Nephron (organoid): ENCODE results near the gene BLOC1S3.

Source experiments
- H3K27ac Mint-ChIP-seq, 3 experiments: 2 replicates each; pipeline ENCODE4 v1.8.0; 2020; ENCODE audit warnings: mixed read lengths in 3 of 3, mild to moderate bottlenecking in 2 of 3, moderate library complexity in 1 of 3
- H3K27me3 Mint-ChIP-seq: 2 replicates; pipeline ENCODE4 v1.8.0; 2021; ENCODE audit warnings: low read depth, mild to moderate bottlenecking, moderate library complexity, mixed read lengths
- H3K36me3 Mint-ChIP-seq: 2 replicates; pipeline ENCODE4 v1.8.0; 2020; ENCODE audit warnings: low read depth, mixed read lengths
- H3K4me1 Mint-ChIP-seq: 2 replicates; pipeline ENCODE4 v1.8.0; 2020; ENCODE audit warnings: mixed read lengths
- H3K4me3 Mint-ChIP-seq, 3 experiments: 2 replicates each; pipeline ENCODE4 v1.8.0; 2020; ENCODE audit warnings: mild to moderate bottlenecking in 3 of 3, mixed read lengths in 3 of 3, moderate library complexity in 2 of 3
- H3K9me3 Mint-ChIP-seq: 2 replicates; pipeline ENCODE4 v1.8.0; 2020; ENCODE audit warnings: mixed read lengths
- TF ChIP-seq, protein P1 (sequence below), 3 experiments: fragments of 200-600 bp; sonication (generic); IDR thresholded peaks; one replicate each; pipeline ENCODE4 v1.5.0; 2021; ENCODE audit warnings: antibody characterized with exemption in 3 of 3; ENCODE audit not compliant: unreplicated experiment in 3 of 3

BLOC1S3 gene

DNA sequence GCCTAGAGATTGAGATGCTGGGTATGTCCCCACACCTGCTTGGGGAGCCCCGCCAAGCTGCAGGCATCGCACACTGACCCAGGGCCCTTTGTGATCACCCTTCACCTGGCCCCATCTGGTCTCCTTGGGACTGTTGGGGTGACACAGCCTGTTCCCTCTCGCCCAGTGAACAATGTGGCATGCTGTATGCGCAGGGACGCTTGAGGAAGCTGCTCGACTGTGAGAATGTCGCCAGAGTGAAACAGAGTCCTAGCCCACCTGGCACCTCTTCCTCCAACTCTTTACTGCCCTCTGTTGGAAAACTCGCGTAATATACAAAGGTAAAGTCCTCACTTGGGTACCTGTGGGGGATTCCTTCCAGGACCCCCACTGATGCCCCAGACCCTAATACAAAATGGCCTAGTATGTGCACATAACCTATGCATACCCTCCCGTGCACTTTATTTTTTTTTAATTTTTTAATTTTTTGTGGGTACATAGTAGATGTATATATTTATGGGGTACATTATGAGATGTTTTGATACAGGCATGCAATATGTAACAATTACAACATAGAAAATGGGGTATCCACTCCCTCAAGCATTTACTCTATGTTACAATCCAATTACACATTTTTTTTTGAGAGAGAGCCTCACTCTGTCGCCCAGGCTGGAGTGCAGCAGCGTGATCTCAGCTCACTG lies 9.0 kb downstream of the BLOC1S3 start:
- no peaks in the 10 kb centered on the region for H3K4me1 Mint-ChIP-seq
- H3K4me3 Mint-ChIP-seq, result no peak overlapping the region
- H3K9me3 Mint-ChIP-seq, result no peaks in the 10 kb centered on the region
- no peak overlapping the region for H3K27ac Mint-ChIP-seq
- H3K27me3 Mint-ChIP-seq, result peaks cover 3% of the 10 kb centered on the region
- TF ChIP-seq, protein P1, sequence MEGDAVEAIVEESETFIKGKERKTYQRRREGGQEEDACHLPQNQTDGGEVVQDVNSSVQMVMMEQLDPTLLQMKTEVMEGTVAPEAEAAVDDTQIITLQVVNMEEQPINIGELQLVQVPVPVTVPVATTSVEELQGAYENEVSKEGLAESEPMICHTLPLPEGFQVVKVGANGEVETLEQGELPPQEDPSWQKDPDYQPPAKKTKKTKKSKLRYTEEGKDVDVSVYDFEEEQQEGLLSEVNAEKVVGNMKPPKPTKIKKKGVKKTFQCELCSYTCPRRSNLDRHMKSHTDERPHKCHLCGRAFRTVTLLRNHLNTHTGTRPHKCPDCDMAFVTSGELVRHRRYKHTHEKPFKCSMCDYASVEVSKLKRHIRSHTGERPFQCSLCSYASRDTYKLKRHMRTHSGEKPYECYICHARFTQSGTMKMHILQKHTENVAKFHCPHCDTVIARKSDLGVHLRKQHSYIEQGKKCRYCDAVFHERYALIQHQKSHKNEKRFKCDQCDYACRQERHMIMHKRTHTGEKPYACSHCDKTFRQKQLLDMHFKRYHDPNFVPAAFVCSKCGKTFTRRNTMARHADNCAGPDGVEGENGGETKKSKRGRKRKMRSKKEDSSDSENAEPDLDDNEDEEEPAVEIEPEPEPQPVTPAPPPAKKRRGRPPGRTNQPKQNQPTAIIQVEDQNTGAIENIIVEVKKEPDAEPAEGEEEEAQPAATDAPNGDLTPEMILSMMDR (IDR thresholded peaks at IDR 0.05; ENCODE audit: unreplicated experiment in 3 of 3), result peak; percentile 57 to 63 (median 59)
- H3K36me3 Mint-ChIP-seq, result no peaks in the 10 kb centered on the region

DNA sequence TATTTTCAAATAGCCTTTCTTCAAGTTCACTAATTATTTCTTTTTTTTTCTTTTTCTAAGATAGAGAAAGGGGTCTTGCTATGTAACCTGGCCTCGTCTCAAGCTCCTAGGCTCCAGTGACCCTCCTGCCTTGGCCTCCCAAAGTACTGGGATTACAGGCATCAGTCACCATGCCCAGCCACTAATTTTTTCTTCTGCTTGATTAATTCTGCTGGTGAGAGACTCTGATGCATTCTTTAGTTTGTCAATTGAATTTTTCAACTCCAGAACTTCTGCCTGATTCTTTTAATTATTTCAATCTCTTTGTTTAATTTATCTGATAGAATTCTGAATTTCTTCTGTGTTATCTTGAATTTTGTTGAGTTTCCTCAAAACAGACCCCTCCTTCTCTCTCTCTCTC lies 11.4 kb downstream of the BLOC1S3 start:
- Mint-ChIP-seq H3K4me1 (no peaks in the 10 kb centered on the region), H3K27ac (no peak overlapping the region), H3K4me3 (no peak overlapping the region), H3K36me3 (no peaks in the 10 kb centered on the region), H3K9me3 (no peaks in the 10 kb centered on the region), H3K27me3 (peaks cover 3% of the 10 kb centered on the region)
- TF ChIP-seq, protein P1 (IDR thresholded peaks at IDR 0.05; ENCODE audit: unreplicated experiment in 3 of 3), result no peak

DNA sequence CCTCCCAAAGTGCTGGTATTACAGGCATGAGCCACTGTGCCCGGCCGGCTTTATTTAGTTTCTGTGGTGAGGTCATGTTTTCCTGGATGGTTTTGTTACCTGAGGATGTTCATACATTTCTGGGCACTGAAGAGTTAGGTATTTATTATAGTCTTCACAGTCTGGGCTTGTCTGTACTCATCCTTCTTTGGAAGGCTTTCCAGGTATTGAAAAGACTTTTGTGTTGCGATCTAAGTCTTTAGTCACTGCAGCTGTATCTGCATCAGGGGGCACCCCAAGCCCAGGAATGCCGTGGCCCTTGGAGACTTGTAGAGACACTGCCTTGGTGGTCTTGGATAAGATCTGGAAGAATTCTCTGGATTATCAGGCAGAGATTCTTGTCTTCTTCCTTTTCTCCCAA lies 12.8 kb downstream of the BLOC1S3 start:
- no peaks in the 10 kb centered on the region for H3K36me3 Mint-ChIP-seq
- no peaks in the 10 kb centered on the region for H3K9me3 Mint-ChIP-seq
- H3K27me3 Mint-ChIP-seq, result peaks cover 6% of the 10 kb centered on the region
- H3K4me1 Mint-ChIP-seq, result no peaks in the 10 kb centered on the region
- no peak overlapping the region for H3K27ac Mint-ChIP-seq
- H3K4me3 Mint-ChIP-seq, result no peak overlapping the region
- TF ChIP-seq, protein P1 (IDR thresholded peaks at IDR 0.05; ENCODE audit: unreplicated experiment in 3 of 3), result no peak

DNA sequence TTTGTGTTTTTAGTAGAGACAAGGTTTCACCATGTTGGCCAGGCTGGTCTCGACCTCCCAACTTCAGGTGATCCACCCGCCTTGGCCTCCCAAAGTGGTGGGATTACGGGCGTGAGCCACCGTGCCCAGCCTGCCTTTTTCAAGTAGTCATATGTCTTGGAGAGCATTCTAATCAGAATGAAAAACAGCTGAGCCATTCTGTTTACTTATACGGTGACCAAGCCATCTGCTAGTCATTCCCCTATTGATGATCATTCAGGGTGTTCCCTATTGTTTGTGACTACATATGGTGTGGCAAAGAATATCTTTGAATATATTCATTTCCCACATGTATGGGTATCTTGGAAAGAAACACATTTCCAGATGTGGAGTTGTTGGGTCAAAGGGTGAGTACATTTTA lies 17.2 kb downstream of the BLOC1S3 start:
- H3K27ac Mint-ChIP-seq, result no peak overlapping the region
- TF ChIP-seq, protein P1 (IDR thresholded peaks at IDR 0.05; ENCODE audit: unreplicated experiment in 3 of 3), result no peak

DNA sequence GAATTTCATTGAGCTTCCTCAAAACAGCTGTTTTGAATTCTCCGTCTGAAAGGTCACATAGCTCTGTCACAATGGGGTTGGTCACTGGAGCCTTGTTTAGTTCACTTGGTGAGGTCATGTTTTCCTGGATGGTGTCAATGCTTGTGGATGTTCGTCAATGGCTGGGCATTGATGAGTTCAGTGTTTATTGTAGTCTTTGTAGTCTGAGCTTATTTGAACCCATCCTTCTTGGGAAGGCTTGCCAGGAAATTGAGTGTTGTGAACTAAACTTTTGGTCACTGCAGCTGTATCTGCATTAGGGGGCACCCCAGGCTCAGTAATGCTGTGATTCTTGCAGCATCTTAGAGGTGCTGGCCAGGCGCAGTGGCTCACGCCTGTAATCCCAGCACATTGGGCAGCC lies 22.0 kb downstream of the BLOC1S3 start:
- Mint-ChIP-seq H3K9me3 (no peaks in the 10 kb centered on the region), H3K4me1 (peaks cover 4% of the 10 kb centered on the region), H3K27me3 (peaks cover 7% of the 10 kb centered on the region), H3K36me3 (no peaks in the 10 kb centered on the region), H3K27ac (peak overlapping the region in 1 of 3 experiments; percentile 18), H3K4me3 (no peak overlapping the region)
- TF ChIP-seq, protein P1 (IDR thresholded peaks at IDR 0.05; ENCODE audit: unreplicated experiment in 3 of 3), result peak; percentile 48 to 68 (median 51)

More for the DNA sequence above, 17.2 kb downstream of the BLOC1S3 start:
- peaks cover 7% of the 10 kb centered on the region for H3K27me3 Mint-ChIP-seq
- peaks cover 4% of the 10 kb centered on the region for H3K4me1 Mint-ChIP-seq
- no peaks in the 10 kb centered on the region for H3K9me3 Mint-ChIP-seq
- no peak overlapping the region for H3K4me3 Mint-ChIP-seq
- no peaks in the 10 kb centered on the region for H3K36me3 Mint-ChIP-seq

DNA sequence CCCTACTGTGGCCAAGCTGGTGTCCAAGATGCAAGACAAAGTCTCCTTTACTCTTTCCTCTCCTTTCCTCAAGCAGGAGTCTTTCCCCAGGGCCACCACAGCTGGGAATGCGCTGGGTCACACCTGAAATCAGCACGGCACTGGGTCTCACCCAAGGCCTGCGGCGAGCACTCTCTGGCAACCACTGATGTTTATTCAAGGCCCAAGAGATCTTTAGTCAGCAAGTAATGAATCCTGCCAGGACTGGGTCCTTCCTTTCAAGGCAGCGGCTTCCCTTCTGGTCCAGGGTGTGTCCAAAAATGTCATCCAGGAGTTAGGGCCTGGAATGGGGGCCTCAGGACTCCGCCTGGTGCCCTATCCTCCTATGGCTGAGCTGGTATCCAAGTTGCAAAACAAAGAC lies 24.1 kb downstream of the BLOC1S3 start:
- Mint-ChIP-seq H3K4me1 (peaks cover 4% of the 10 kb centered on the region), H3K4me3 (no peak overlapping the region), H3K9me3 (no peaks in the 10 kb centered on the region), H3K27ac (no peak overlapping the region), H3K36me3 (no peaks in the 10 kb centered on the region), H3K27me3 (peaks cover 4% of the 10 kb centered on the region)
- TF ChIP-seq, protein P1 (IDR thresholded peaks at IDR 0.05; ENCODE audit: unreplicated experiment in 3 of 3), result no peak
